HL-60 (cell line): ENCODE measurements around the gene TRAK2.

Experiments
- DNase-seq, 2 experiments: peaks; one replicate each; pipeline ENCODE4 v3.0.0-alpha.2; 2010 to 2020; ENCODE audit warnings: low read depth in 1 of 2, low spot score in 1 of 2
- H3K27ac ChIP-seq: fragments of 250-450 bp; sonication (Bioruptor Pico); replicated peaks from 2 replicates; pipeline ENCODE4 v1.5.1; 2020; ENCODE audit warnings: mild to moderate bottlenecking, moderate library complexity
- H3K27me3 ChIP-seq: fragments of 250-450 bp; sonication (Bioruptor Pico); 2 replicates; pipeline ENCODE4 v1.5.1; 2021; ENCODE audit warnings: mild to moderate bottlenecking, moderate library complexity; ENCODE audit not compliant: insufficient read depth, poor library complexity, severe bottlenecking
- H3K4me3 ChIP-seq: replicated peaks from 2 replicates; pipeline ENCODE4 v1.5.1; 2011; ENCODE audit warnings: mild to moderate bottlenecking, control low read depth, low read length; ENCODE audit not compliant: insufficient read depth
- GABPA ChIP-seq: IDR thresholded peaks from 2 replicates; pipeline ENCODE4 v1.6.1; 2012; ENCODE audit warnings: low read depth
- POLR2AphosphoS5 ChIP-seq: IDR thresholded peaks from 2 replicates; pipeline ENCODE4 v1.6.1; 2012; ENCODE audit warnings: low read depth
- SPI1 ChIP-seq: IDR thresholded peaks from 2 replicates; pipeline ENCODE4 v1.6.1; 2012; ENCODE audit warnings: low read depth, mild to moderate bottlenecking, borderline replicate concordance
- TF ChIP-seq, protein P1 (sequence below): IDR thresholded peaks from 2 replicates; pipeline ENCODE4 v1.6.1; 2012; ENCODE audit warnings: low read depth; ENCODE audit not compliant: insufficient replicate concordance
- TF ChIP-seq, protein P2 (sequence below): IDR thresholded peaks from one replicate; pipeline ENCODE4 v1.5.1; 2011; ENCODE audit warnings: low read length, control low read depth, inconsistent platforms; ENCODE audit not compliant: insufficient read depth

The TRAK2 gene

DNA sequence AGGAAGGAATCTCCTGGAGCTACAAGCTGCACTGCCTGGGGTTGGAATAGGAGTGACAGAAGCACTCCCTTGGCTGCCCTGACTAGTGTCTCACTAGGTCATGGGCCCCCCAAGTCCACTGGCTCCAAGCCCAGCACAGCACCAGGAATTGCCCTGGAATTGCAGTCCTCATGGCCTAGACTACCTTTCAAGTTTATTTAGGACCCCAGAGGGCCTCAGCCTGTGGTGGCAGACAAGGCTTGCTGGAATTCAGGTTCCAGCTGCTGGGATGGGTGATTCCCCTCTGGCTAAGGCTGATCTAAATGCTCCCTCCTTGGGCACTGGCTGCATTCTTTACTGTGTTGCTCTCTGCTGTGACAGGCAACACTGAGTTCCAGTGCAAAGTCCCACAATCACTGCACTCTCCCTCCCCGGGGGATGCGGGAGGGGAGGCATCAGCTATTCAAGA is 14.3 kb upstream of the TRAK2 start:
- TF ChIP-seq GABPA = no peak
- TF ChIP-seq, protein P1, sequence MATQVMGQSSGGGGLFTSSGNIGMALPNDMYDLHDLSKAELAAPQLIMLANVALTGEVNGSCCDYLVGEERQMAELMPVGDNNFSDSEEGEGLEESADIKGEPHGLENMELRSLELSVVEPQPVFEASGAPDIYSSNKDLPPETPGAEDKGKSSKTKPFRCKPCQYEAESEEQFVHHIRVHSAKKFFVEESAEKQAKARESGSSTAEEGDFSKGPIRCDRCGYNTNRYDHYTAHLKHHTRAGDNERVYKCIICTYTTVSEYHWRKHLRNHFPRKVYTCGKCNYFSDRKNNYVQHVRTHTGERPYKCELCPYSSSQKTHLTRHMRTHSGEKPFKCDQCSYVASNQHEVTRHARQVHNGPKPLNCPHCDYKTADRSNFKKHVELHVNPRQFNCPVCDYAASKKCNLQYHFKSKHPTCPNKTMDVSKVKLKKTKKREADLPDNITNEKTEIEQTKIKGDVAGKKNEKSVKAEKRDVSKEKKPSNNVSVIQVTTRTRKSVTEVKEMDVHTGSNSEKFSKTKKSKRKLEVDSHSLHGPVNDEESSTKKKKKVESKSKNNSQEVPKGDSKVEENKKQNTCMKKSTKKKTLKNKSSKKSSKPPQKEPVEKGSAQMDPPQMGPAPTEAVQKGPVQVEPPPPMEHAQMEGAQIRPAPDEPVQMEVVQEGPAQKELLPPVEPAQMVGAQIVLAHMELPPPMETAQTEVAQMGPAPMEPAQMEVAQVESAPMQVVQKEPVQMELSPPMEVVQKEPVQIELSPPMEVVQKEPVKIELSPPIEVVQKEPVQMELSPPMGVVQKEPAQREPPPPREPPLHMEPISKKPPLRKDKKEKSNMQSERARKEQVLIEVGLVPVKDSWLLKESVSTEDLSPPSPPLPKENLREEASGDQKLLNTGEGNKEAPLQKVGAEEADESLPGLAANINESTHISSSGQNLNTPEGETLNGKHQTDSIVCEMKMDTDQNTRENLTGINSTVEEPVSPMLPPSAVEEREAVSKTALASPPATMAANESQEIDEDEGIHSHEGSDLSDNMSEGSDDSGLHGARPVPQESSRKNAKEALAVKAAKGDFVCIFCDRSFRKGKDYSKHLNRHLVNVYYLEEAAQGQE = no peak
- TF ChIP-seq, protein P2, sequence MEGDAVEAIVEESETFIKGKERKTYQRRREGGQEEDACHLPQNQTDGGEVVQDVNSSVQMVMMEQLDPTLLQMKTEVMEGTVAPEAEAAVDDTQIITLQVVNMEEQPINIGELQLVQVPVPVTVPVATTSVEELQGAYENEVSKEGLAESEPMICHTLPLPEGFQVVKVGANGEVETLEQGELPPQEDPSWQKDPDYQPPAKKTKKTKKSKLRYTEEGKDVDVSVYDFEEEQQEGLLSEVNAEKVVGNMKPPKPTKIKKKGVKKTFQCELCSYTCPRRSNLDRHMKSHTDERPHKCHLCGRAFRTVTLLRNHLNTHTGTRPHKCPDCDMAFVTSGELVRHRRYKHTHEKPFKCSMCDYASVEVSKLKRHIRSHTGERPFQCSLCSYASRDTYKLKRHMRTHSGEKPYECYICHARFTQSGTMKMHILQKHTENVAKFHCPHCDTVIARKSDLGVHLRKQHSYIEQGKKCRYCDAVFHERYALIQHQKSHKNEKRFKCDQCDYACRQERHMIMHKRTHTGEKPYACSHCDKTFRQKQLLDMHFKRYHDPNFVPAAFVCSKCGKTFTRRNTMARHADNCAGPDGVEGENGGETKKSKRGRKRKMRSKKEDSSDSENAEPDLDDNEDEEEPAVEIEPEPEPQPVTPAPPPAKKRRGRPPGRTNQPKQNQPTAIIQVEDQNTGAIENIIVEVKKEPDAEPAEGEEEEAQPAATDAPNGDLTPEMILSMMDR = no peak
- no peak for TF ChIP-seq SPI1
- TF ChIP-seq POLR2AphosphoS5 = no peak
- DNase-seq = no peak
- no peak overlapping the region for H3K27ac ChIP-seq

DNA sequence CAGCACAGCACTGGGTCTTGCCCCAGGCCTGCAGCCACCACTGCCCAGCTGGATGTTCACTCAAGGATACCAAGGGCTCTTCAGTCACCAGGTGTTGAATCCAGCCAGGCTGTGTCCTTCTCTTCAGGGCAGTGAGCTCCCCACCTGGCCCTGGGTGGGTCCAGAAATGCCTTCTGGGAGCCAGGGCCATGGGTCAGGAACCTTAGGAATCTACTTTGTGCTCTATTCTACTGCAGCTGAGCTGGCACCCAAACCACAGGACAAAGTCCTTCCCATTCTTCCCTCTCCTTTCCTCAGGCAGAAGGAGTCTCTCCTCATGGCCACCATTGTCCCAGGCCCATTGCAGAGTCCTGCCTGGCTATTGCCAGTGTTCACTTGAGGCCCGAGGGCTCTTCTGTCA is 13.3 kb upstream of the TRAK2 start:
- no peak for DNase-seq
- Histone ChIP-seq H3K27ac (no peak overlapping the region), H3K27me3 (no peaks in the 10 kb centered on the region), H3K4me3 (no peak overlapping the region)
- TF ChIP-seq, protein P2 = no peak
- TF ChIP-seq POLR2AphosphoS5 (no peak), SPI1 (no peak), GABPA (no peak)
- TF ChIP-seq, protein P1 = no peak

More for the DNA sequence above, 14.3 kb upstream of the TRAK2 start:
- Histone ChIP-seq H3K27me3 (no peaks in the 10 kb centered on the region), H3K4me3 (no peak overlapping the region)

GRCh38 chr2:201460532-201460931 is 9.3 kb upstream of the TRAK2 start:
- Histone ChIP-seq H3K27me3 (no peaks in the 10 kb centered on the region), H3K27ac (no peak overlapping the region), H3K4me3 (no peak overlapping the region)
- TF ChIP-seq GABPA = no peak
- TF ChIP-seq, protein P2 = no peak
- TF ChIP-seq, protein P1 = no peak
- no peak for TF ChIP-seq SPI1
- TF ChIP-seq POLR2AphosphoS5 = no peak
- DNase-seq = no peak
